Measurements from ENCODE around the gene RAPGEF2.

- no peak for TF ChIP-seq CTCF (conservative IDR thresholded peaks at IDR 0.05)
- TF ChIP-seq ZFX (IDR thresholded peaks at IDR 0.05) = no peak
Measured at GRCh38 chr4:159155119-159155518, 52.2 kb downstream of the RAPGEF2 start.
